CD4-positive, alpha-beta T cell (primary cell): ENCODE data around the gene PHTF2. TPM values are rescaled to one million over a fixed set of nuclear protein-coding genes. Genes with fewer than 3 reads are reported as not detected.

Experiments
- ATAC-seq: fragments of 200-7000 bp; cut with Tn5 transposase; one replicate; pipeline ENCODE4 v1.10.0; 2022; ENCODE audit warnings: mild to moderate bottlenecking; ENCODE audit not compliant: poor library complexity
- CTCF ChIA-PET: fragments of 350-600 bp; sonication (Branson Sonifier 250); formaldehyde crosslinking; loops from one replicate; lab custom pipeline; 2021; ENCODE audit warnings: antibody characterized with exemption, inconsistent platforms; lab: Charles Lee
- POLR2A ChIA-PET: fragments of 350-600 bp; sonication (Branson Sonifier 250); formaldehyde crosslinking; loops from one replicate; lab custom pipeline; 2021; ENCODE audit warnings: antibody characterized with exemption, inconsistent platforms; lab: Charles Lee
- DNase-seq, 14 experiments: peaks; one replicate each; pipeline ENCODE4 v3.0.0-alpha.2; 2013 to 2020; ENCODE audit warnings: mixed read lengths in 2 of 14
- H3K27ac ChIP-seq, 2 donors: one replicate each; pipeline versions ENCODE4 v1.5.1 to v1.7.0; 2013; ENCODE audit warnings: low read length in 2 of 2, low read depth in 1 of 2, mild to moderate bottlenecking in 1 of 2
- H3K27me3 ChIP-seq, 2 experiments: 1 replicate in 1 of 2; 2 replicates in 1 of 2; pipeline versions ENCODE4 v1.6.1 to v1.7.0; 2013; ENCODE audit warnings: low read length in 2 of 2, control low read depth in 1 of 2, mild to moderate bottlenecking in 1 of 2, moderate library complexity in 1 of 2; ENCODE audit not compliant: insufficient read depth in 2 of 2, control insufficient read depth in 1 of 2
- H3K36me3 ChIP-seq: one replicate; pipeline ENCODE4 v1.6.1; 2013; ENCODE audit warnings: low read length, control low read depth; ENCODE audit not compliant: insufficient read depth
- H3K4me1 ChIP-seq: one replicate; pipeline ENCODE4 v1.6.1; 2013; ENCODE audit warnings: low read length, control low read depth; ENCODE audit not compliant: insufficient read depth
- H3K4me3 ChIP-seq: one replicate; pipeline ENCODE4 v1.5.1; 2013; ENCODE audit warnings: mild to moderate bottlenecking, low read length, moderate library complexity
- H3K9me3 ChIP-seq, 2 experiments: 1 replicate in 1 of 2; 2 replicates in 1 of 2; pipeline versions ENCODE4 v1.6.1 to v1.7.0; 2013; ENCODE audit warnings: low read length in 2 of 2, mild to moderate bottlenecking in 2 of 2, control low read depth in 1 of 2, moderate library complexity in 1 of 2; ENCODE audit not compliant: control insufficient read depth in 1 of 2, insufficient read depth in 1 of 2
- H3K27ac Mint-ChIP-seq: one replicate; pipeline ENCODE4 v1.8.0; 2020; ENCODE audit warnings: mixed read lengths
- H3K27me3 Mint-ChIP-seq: one replicate; pipeline ENCODE4 v1.8.0; 2021; ENCODE audit warnings: mixed read lengths
- H3K36me3 Mint-ChIP-seq: one replicate; pipeline ENCODE4 v1.8.0; 2021; ENCODE audit warnings: low read depth, mixed read lengths
- H3K4me1 Mint-ChIP-seq: one replicate; pipeline ENCODE4 v1.8.0; 2021; ENCODE audit warnings: low read depth, mixed read lengths
- H3K4me3 Mint-ChIP-seq: one replicate; pipeline ENCODE4 v1.8.0; 2020; ENCODE audit warnings: mild to moderate bottlenecking, mixed read lengths
- H3K9me3 Mint-ChIP-seq: one replicate; pipeline ENCODE4 v1.8.0; 2020; ENCODE audit warnings: mixed read lengths
- intact Hi-C, 2 experiments: fragments of 100-400 bp; cut with DNase I in 1 of 2; cut with micrococcal nuclease in 1 of 2; formaldehyde crosslinking; loops; one replicate each; pipeline versions ENCODE4 v1.15.1 to v1.9.0; 2023 to 2025; cut with DNase I, micrococcal nuclease
- total RNA-seq, 174 experiments: library from RNA in 2 of 174; stranded (reverse) in 2 of 174; gene quantifications; one replicate each; pipeline ENCODE4 v1.2.3 and lab custom pipeline; 2021 to 2026
- TF ChIP-seq, protein P1 (sequence below): fragments of 200-600 bp; IDR thresholded peaks from one replicate; pipeline ENCODE4 v1.8.0; 2022; ENCODE audit warnings: antibody characterized with exemption, mild to moderate bottlenecking

PHTF2 gene
- total RNA-seq, 2 experiments from 2014 or later, result 22.6 to 23.5 TPM

DNA sequence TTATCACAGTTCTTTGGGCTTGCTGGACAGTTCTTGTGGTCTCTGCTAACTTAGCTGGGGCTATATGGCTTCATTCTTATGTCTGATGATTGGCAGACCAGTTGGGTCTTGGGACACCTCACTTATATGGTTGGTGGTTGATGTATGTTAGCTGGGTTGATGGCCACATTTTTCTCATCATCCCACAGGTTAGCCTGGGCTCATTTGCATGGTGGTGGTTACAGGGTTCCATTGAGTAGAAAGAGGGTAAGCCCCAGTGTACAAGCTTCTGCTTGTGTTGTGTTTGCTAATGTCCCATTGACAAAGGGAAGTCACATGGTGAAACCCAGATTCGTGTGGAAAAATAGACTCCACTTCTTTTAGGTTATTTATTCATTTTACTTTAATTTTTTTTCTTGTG is 41.0 kb upstream of the PHTF2 start:
- H3K4me3 ChIP-seq, result no peak overlapping the region
- H3K27me3 ChIP-seq, result no peaks in the 10 kb centered on the region
- TF ChIP-seq, protein P1, sequence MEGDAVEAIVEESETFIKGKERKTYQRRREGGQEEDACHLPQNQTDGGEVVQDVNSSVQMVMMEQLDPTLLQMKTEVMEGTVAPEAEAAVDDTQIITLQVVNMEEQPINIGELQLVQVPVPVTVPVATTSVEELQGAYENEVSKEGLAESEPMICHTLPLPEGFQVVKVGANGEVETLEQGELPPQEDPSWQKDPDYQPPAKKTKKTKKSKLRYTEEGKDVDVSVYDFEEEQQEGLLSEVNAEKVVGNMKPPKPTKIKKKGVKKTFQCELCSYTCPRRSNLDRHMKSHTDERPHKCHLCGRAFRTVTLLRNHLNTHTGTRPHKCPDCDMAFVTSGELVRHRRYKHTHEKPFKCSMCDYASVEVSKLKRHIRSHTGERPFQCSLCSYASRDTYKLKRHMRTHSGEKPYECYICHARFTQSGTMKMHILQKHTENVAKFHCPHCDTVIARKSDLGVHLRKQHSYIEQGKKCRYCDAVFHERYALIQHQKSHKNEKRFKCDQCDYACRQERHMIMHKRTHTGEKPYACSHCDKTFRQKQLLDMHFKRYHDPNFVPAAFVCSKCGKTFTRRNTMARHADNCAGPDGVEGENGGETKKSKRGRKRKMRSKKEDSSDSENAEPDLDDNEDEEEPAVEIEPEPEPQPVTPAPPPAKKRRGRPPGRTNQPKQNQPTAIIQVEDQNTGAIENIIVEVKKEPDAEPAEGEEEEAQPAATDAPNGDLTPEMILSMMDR, result no peak
- Mint-ChIP-seq H3K4me3 (no peak overlapping the region), H3K4me1 (peaks cover 55% of the 10 kb centered on the region), H3K36me3 (peaks cover 10% of the 10 kb centered on the region), H3K27ac (peak overlapping the region; percentile 63), H3K9me3 (no peaks in the 10 kb centered on the region), H3K27me3 (no peaks in the 10 kb centered on the region)
- DNase-seq (no peak), ATAC-seq (no peak)
- intact Hi-C loops, result loop anchor here in 1 of 2 experiments (10.0 kb wide), 2 partner anchors 63 to 287 kb away; partner anchors contain the start of gene RSBN1L
- peaks cover 2% of the 10 kb centered on the region for H3K36me3 ChIP-seq
- no peaks in the 10 kb centered on the region for H3K9me3 ChIP-seq
- peak overlapping the region in 1 of 2 donors; percentile 3 for H3K27ac ChIP-seq
- ChIA-PET POLR2A (interaction anchor here (1.0 to 1.6 kb wide), 2 partner anchors 10 to 15 kb away, joined by 3 to 7 read pairs; no protein-coding TSS in a partner anchor), CTCF (interaction anchor here (1.1 to 2.2 kb wide), 4 partner anchors 41 to 106 kb away, joined by 3 to 13 read pairs (median 6); partner anchors contain the start of genes PHTF2 and TMEM60)
- no peaks in the 10 kb centered on the region for H3K4me1 ChIP-seq

DNA sequence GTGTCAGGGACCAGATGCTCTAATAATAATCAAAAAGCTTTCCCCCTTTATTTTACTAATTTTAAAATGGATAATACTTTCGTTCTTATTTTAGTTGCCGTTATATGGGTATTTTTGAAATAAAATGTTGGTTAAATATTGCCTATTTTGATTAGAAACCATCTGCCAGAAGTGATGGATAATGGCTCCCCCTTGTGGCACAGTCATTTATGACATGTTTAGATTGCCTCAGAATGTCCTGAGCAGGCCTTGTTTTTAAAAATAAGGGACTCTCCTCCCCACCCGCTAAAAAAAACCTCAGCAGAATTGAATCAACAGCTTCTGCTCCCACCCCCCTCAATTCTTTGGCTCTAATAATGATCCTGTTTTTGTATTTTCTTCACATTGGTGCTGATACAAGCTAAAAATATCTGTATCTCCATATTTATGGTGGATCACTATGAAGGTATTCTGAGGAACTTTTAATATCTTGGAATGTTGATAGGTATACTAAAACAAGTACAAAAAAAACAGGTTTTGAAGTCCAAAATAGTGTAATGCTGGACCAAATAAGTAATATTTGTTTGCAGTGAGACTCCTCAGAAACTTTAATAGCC is 39.2 kb upstream of the PHTF2 start:
- intact Hi-C loops, result loop anchor here (1.0 to 10.0 kb wide), 6 partner anchors 65 to 285 kb away; partner anchors contain the start of gene RSBN1L (in 1 of the 2)
- CTCF ChIA-PET, result interaction anchor here (0.6 to 3.7 kb wide), 13 partner anchors 15 to 158 kb away, joined by 3 to 25 read pairs (median 4); partner anchors contain the start of genes PHTF2, RSBN1L and TMEM60
- Mint-ChIP-seq H3K36me3 (peaks cover 3% of the 10 kb centered on the region), H3K27ac (peak overlapping the region; percentile 63), H3K4me3 (no peak overlapping the region), H3K4me1 (peaks cover 52% of the 10 kb centered on the region), H3K27me3 (no peaks in the 10 kb centered on the region), H3K9me3 (no peaks in the 10 kb centered on the region)
- H3K4me3 ChIP-seq, result no peak overlapping the region
- H3K4me1 ChIP-seq, result no peaks in the 10 kb centered on the region
- POLR2A ChIA-PET, result interaction anchor here (0.9 to 1.1 kb wide), 2 partner anchors 101 to 106 kb away, joined by 3 read pairs; no protein-coding TSS in a partner anchor
- TF ChIP-seq, protein P1, result peak; percentile 97
- no peaks in the 10 kb centered on the region for H3K27me3 ChIP-seq
- no peak overlapping the region for H3K27ac ChIP-seq
- peaks cover 2% of the 10 kb centered on the region for H3K36me3 ChIP-seq
- ATAC-seq (peak; percentile 83), DNase-seq (peak; percentile 21 to 89 (median 60))
- H3K9me3 ChIP-seq, result no peaks in the 10 kb centered on the region

- H3K4me1 ChIP-seq, result no peaks in the 10 kb centered on the region
- H3K36me3 ChIP-seq, result peaks cover 8% of the 10 kb centered on the region
- ChIA-PET POLR2A (no interaction called here), CTCF (interaction anchor here (0.7 to 3.7 kb wide), 4 partner anchors 65 to 127 kb away, joined by 3 to 25 read pairs (median 16); partner anchors contain the start of gene RSBN1L)
- TF ChIP-seq, protein P1, result no peak
- no peak overlapping the region for H3K27ac Mint-ChIP-seq
- peaks cover 59% of the 10 kb centered on the region for H3K4me1 Mint-ChIP-seq
- ATAC-seq, result no peak
- H3K36me3 Mint-ChIP-seq, result peaks cover 8% of the 10 kb centered on the region
- no peaks in the 10 kb centered on the region for H3K27me3 Mint-ChIP-seq
- no peaks in the 10 kb centered on the region for H3K9me3 Mint-ChIP-seq
- no peak overlapping the region for H3K27ac ChIP-seq
- no peak for DNase-seq
- H3K4me3 ChIP-seq, result no peak overlapping the region
- H3K9me3 ChIP-seq, result no peaks in the 10 kb centered on the region
- H3K27me3 ChIP-seq, result no peaks in the 10 kb centered on the region
- intact Hi-C loops, result no loop called here
- no peak overlapping the region for H3K4me3 Mint-ChIP-seq
Measured at GRCh38 chr7:77760809-77761453, 37.6 kb upstream of the PHTF2 start.
